ENCODE data around the gene TOP3B.

TOP3B gene

GRCh38 chr22:21961886-21962654 is 20.5 kb downstream of the TOP3B start:
- no peak for DNase-seq (ENCODE audit: low spot score)

- no peak for DNase-seq (ENCODE audit: low spot score)
Measured at GRCh38 chr22:21961127-21961867, 21.3 kb downstream of the TOP3B start.

GRCh38 chr22:21960200-21961126 is 22.1 kb downstream of the TOP3B start:
- DNase-seq (ENCODE audit: low spot score) = no peak

GRCh38 chr22:21959274-21960074 is 23.1 kb downstream of the TOP3B start:
- no peak for DNase-seq (ENCODE audit: low spot score)

- DNase-seq (ENCODE audit: low spot score) = no peak
Measured at GRCh38 chr22:21958360-21959273, 24.0 kb downstream of the TOP3B start.

GRCh38 chr22:21952586-21953571 is 29.7 kb downstream of the TOP3B start, which contains the start of gene PPM1F:
TSS of gene PPM1F (minus strand) at chr22:21952848. CDS start at chr22:21946048, 6,800 bp downstream.
- peak; percentile 91 for DNase-seq (ENCODE audit: low spot score)

- DNase-seq (ENCODE audit: low spot score) = no peak
Measured at GRCh38 chr22:21951931-21952465, 30.6 kb downstream of the TOP3B start.

- DNase-seq (ENCODE audit: low spot score) = no peak
Measured at GRCh38 chr22:21951062-21951461, 31.5 kb downstream of the TOP3B start.

GRCh38 chr22:21949948-21950347 is 32.6 kb downstream of the TOP3B start:
- no peak for DNase-seq (ENCODE audit: low spot score)

GRCh38 chr22:21949569-21949918 is 33.0 kb downstream of the TOP3B start:
- no peak for DNase-seq (ENCODE audit: low spot score)

GRCh38 chr22:21948824-21949568 is 33.6 kb downstream of the TOP3B start:
- DNase-seq (ENCODE audit: low spot score) = no peak

GRCh38 chr22:21948390-21948789 is 34.2 kb downstream of the TOP3B start:
- no peak for DNase-seq (ENCODE audit: low spot score)

GRCh38 chr22:21947040-21948014 is 35.3 kb downstream of the TOP3B start:
- DNase-seq (ENCODE audit: low spot score) = peak; percentile 26

GRCh38 chr22:21946262-21946925 is 36.2 kb downstream of the TOP3B start:
- no peak for DNase-seq (ENCODE audit: low spot score)

- DNase-seq (ENCODE audit: low spot score) = no peak
Measured at GRCh38 chr22:21945453-21946261, 36.9 kb downstream of the TOP3B start.

Data from hematopoietic multipotent progenitor cell treated with erythropoietin and hydrocortisone succinate and interleukin-3 and kit ligand, for 15 days (in vitro differentiated cells).